ENCODE results near the gene CDR2.

Gene CDR2

GRCh38 chr16:22353933-22354541 lies 20.4 kb downstream of the CDR2 start:
- Histone ChIP-seq H3K9me2 (replicated peaks; ENCODE audit: insufficient read depth, low read length) (no peaks in the 10 kb centered on the region), H3K36me3 (ENCODE audit: low read length) (peaks cover 9% of the 10 kb centered on the region; the same call in 1 of the 2 replicates), H3K9me3 (ENCODE audit: insufficient read depth, low read length) (no peaks in the 10 kb centered on the region), H3K27ac (ENCODE audit: low read depth, low read length) (no peak overlapping the region), H2AFZ (ENCODE audit: low read depth, low read length, severe bottlenecking) (no peak overlapping the region), H3K27me3 (ENCODE audit: low read length) (no peaks in the 10 kb centered on the region), H3K4me2 (ENCODE audit: low read depth, low read length, poor library complexity, severe bottlenecking) (no peak overlapping the region), H3F3A (ENCODE audit: insufficient read depth) (no peaks in the 10 kb centered on the region), H3K79me2 (ENCODE audit: insufficient read depth, low read length) (peaks cover 11% of the 10 kb centered on the region), H3K9ac (ENCODE audit: low read length) (no peak overlapping the region), H3K4me3 (ENCODE audit: insufficient read depth, low read length, poor library complexity, severe bottlenecking) (no peak overlapping the region), H4K20me1 (ENCODE audit: low read depth, low read length) (no peaks in the 10 kb centered on the region)
- TF ChIP-seq CTCF (IDR thresholded peaks at IDR 0.05; ENCODE audit: insufficient read depth, low read length, poor library complexity, severe bottlenecking) (no peak), EZH2phosphoT487 (conservative IDR thresholded peaks at IDR 0.05; ENCODE audit: low read length) (no peak)

- H3K4me2 ChIP-seq (ENCODE audit: low read depth, low read length, poor library complexity, severe bottlenecking), result no peak overlapping the region
- no peak overlapping the region for H3K9ac ChIP-seq (ENCODE audit: low read length)
Observed at GRCh38 chr16:22353191-22353919, 21.1 kb downstream of the CDR2 start.

GRCh38 chr16:22352723-22353122 lies 21.7 kb downstream of the CDR2 start:
- peaks cover 11% of the 10 kb centered on the region for H3K79me2 ChIP-seq (ENCODE audit: insufficient read depth, low read length)
- peaks cover 12% of the 10 kb centered on the region; the same call in 1 of the 2 replicates for H3K36me3 ChIP-seq (ENCODE audit: low read length)
- H3K9ac ChIP-seq (ENCODE audit: low read length), result no peak overlapping the region
- no peak overlapping the region for H2AFZ ChIP-seq (ENCODE audit: low read depth, low read length, severe bottlenecking)
- H3K27ac ChIP-seq (ENCODE audit: low read depth, low read length), result no peak overlapping the region
- no peaks in the 10 kb centered on the region for H3F3A ChIP-seq (ENCODE audit: insufficient read depth)
- no peaks in the 10 kb centered on the region for H4K20me1 ChIP-seq (ENCODE audit: low read depth, low read length)
- H3K9me3 ChIP-seq (ENCODE audit: insufficient read depth, low read length), result no peaks in the 10 kb centered on the region
- H3K4me2 ChIP-seq (ENCODE audit: low read depth, low read length, poor library complexity, severe bottlenecking), result no peak overlapping the region
- no peak overlapping the region for H3K4me3 ChIP-seq (ENCODE audit: insufficient read depth, low read length, poor library complexity, severe bottlenecking)
- H3K9me2 ChIP-seq (replicated peaks; ENCODE audit: insufficient read depth, low read length), result no peaks in the 10 kb centered on the region
- TF ChIP-seq CTCF (IDR thresholded peaks at IDR 0.05; ENCODE audit: insufficient read depth, low read length, poor library complexity, severe bottlenecking) (no peak), EZH2phosphoT487 (conservative IDR thresholded peaks at IDR 0.05; ENCODE audit: low read length) (no peak)
- no peaks in the 10 kb centered on the region for H3K27me3 ChIP-seq (ENCODE audit: low read length)

More at GRCh38 chr16:22353191-22353919, 21.1 kb downstream of the CDR2 start:
- no peaks in the 10 kb centered on the region for H3K9me2 ChIP-seq (replicated peaks; ENCODE audit: insufficient read depth, low read length)
- no peak overlapping the region for H3K4me3 ChIP-seq (ENCODE audit: insufficient read depth, low read length, poor library complexity, severe bottlenecking)
- TF ChIP-seq CTCF (IDR thresholded peaks at IDR 0.05; ENCODE audit: insufficient read depth, low read length, poor library complexity, severe bottlenecking), result no peak
- TF ChIP-seq EZH2phosphoT487 (conservative IDR thresholded peaks at IDR 0.05; ENCODE audit: low read length), result no peak
- no peak overlapping the region for H3K27ac ChIP-seq (ENCODE audit: low read depth, low read length)
- H2AFZ ChIP-seq (ENCODE audit: low read depth, low read length, severe bottlenecking), result no peak overlapping the region
- H3K36me3 ChIP-seq (ENCODE audit: low read length), result peaks cover 12% of the 10 kb centered on the region; the same call in 1 of the 2 replicates
- H4K20me1 ChIP-seq (ENCODE audit: low read depth, low read length), result no peaks in the 10 kb centered on the region
- no peaks in the 10 kb centered on the region for H3K9me3 ChIP-seq (ENCODE audit: insufficient read depth, low read length)
- no peaks in the 10 kb centered on the region for H3F3A ChIP-seq (ENCODE audit: insufficient read depth)
- H3K27me3 ChIP-seq (ENCODE audit: low read length), result no peaks in the 10 kb centered on the region
- H3K79me2 ChIP-seq (ENCODE audit: insufficient read depth, low read length), result peaks cover 11% of the 10 kb centered on the region
